Measurements from ENCODE around the gene CTCFL. TPM values are rescaled to one million over a fixed set of nuclear protein-coding genes. Genes with fewer than 3 reads are reported as not detected.

CTCFL gene, protein sequence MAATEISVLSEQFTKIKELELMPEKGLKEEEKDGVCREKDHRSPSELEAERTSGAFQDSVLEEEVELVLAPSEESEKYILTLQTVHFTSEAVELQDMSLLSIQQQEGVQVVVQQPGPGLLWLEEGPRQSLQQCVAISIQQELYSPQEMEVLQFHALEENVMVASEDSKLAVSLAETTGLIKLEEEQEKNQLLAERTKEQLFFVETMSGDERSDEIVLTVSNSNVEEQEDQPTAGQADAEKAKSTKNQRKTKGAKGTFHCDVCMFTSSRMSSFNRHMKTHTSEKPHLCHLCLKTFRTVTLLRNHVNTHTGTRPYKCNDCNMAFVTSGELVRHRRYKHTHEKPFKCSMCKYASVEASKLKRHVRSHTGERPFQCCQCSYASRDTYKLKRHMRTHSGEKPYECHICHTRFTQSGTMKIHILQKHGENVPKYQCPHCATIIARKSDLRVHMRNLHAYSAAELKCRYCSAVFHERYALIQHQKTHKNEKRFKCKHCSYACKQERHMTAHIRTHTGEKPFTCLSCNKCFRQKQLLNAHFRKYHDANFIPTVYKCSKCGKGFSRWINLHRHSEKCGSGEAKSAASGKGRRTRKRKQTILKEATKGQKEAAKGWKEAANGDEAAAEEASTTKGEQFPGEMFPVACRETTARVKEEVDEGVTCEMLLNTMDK
- total RNA-seq (not detected), polyA plus RNA-seq (not detected), total RNA-seq (0 reads per million in 6 experiments)

DNA sequence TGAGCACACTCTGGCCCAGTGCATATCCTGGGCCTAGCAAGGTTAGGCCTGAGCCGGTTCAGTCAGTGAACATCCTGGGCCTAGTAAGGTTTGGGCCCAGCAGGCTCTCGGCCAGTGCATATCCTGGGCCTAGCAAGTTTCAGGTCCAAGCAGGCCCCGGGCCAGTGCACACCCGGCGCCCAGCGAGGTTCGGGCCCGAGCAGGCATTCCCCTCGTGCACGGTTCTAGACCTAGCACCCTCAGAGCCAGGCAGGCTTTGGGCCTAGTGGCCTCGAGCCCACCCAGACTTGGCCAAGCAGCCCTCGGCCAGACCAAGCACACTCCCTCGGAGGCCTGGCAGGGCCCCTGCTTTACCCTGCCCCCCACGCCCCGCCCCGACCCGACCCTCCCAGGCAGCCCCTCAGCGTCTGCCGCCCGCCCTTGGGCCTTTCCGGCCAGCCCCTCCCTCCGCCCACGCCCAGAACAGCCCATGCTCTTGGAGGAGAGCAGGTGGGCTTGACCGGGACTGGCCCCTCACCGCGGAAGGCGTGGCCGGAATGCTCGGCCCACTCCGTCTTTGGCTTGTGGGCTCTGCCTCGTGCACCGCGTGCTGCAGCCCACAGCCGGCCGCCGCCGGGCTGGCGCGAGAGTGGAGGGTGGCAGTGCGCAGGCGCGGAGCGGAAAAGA, at the start of gene CTCFL:
Gene CTCFL, minus strand, starts transcription at position 630 of the 666 bp plus-strand sequence. CDS start 935 bp downstream, outside the sequence.
- Mint-ChIP-seq H3K4me3 (no peak within 1 kb of the TSS), H3K9me3 (no peaks in the 10 kb centered on the region), H3K27ac (no peak within 1 kb of the TSS), H3K36me3 (no peaks in the 10 kb centered on the region), H3K4me1 (peaks cover 0 to 6% (median 5%) of the 10 kb centered on the region in 4 donors), H3K27me3 (no peaks in the 10 kb centered on the region)
- ATAC-seq (no peak), DNase-seq (no peak)
- POLR2A ChIA-PET = no interaction called here

DNA sequence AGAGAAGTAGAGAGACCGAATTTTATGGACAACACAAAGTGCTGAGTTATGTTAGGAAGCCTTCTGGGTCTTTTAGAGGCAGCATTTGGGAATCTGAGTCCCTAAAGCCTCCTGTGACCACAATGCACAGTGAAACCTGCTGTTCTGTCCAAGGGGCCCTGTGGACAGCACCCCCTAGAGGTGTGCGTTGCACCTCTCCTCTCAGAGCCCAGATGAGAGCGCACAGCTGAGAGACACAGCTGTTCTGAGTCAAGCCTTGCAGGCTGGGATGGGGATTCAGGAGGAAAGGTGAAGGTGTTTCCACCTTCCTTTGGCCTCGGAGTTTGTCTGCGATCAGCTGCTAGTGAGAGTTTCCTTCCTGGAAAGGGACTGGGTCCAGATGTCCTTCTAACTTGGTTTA, 49.0 kb upstream of the CTCFL start:
- Mint-ChIP-seq H3K36me3 (no peaks in the 10 kb centered on the region), H3K4me1 (peaks cover 0 to 2% (median 0%) of the 10 kb centered on the region in 4 donors), H3K27me3 (peaks cover 2 to 32% (median 19%) of the 10 kb centered on the region in 5 donors), H3K9me3 (no peaks in the 10 kb centered on the region), H3K27ac (no peak overlapping the region), H3K4me3 (no peak overlapping the region)
- DNase-seq = no peak
- POLR2A ChIA-PET = no interaction called here
- no peak for ATAC-seq

DNA sequence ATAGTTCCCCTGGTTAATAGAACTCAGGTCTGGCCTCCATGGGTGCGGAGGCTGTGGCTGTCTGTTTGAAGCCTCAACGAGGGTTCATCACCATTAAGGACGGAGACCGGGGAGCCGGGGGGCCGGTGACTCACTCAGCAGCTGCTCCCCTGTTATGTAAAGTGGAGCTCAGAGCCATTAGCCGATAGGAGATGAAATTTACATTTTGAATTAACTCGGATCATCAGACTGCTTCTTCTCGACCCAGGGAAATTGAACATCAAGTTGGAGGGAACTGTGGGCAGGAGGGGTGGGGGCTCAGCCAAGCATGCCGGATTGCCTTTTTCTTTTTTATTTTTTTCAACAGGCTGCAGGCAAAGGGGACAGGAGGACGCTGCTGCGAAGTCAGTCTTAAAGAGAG, 48.3 kb upstream of the CTCFL start:
- Mint-ChIP-seq H3K27me3 (peaks cover 2 to 30% (median 24%) of the 10 kb centered on the region in 5 donors), H3K4me3 (no peak overlapping the region), H3K9me3 (no peaks in the 10 kb centered on the region), H3K36me3 (no peaks in the 10 kb centered on the region), H3K4me1 (peaks cover 0 to 2% (median 0%) of the 10 kb centered on the region in 4 donors), H3K27ac (no peak overlapping the region)
- DNase-seq (no peak), ATAC-seq (no peak)
- POLR2A ChIA-PET = no interaction called here

DNA sequence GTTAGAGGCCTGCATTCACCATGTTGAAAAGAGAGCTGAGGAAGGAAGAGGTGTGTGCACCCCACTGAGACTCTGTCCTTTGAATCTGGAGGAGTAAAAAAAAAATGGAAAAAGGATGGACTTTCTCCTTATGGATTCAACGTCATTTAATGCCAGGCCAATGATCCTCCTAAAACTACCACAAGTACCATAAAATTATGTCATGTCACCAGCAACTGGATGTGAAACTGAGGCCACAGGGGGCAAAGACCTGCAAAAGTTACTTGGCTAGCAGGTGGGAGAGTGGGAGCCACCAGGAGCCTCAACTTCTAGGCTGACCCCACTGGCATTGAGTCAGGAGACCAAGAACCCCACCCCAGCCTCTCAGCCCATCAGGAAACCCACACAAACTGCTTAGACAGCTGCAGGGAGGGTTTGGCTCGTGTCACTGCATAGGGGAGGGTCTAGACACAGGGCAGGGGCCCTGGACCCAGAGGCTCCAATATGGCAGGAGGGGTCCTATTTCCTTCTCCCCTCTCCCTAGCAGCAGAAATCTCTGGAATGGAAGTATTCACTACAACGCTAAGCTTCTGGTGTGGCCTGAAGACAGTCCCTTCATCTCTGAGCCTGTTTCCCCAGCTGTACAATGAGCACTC, 47.0 kb upstream of the CTCFL start:
- Mint-ChIP-seq H3K36me3 (no peaks in the 10 kb centered on the region), H3K4me3 (no peak overlapping the region), H3K27ac (no peak overlapping the region), H3K27me3 (peaks cover 2 to 36% (median 25%) of the 10 kb centered on the region in 5 donors), H3K4me1 (peaks cover 0 to 2% (median 0%) of the 10 kb centered on the region in 4 donors), H3K9me3 (no peaks in the 10 kb centered on the region)
- no peak for ATAC-seq
- DNase-seq = no peak
- POLR2A ChIA-PET = no interaction called here

DNA sequence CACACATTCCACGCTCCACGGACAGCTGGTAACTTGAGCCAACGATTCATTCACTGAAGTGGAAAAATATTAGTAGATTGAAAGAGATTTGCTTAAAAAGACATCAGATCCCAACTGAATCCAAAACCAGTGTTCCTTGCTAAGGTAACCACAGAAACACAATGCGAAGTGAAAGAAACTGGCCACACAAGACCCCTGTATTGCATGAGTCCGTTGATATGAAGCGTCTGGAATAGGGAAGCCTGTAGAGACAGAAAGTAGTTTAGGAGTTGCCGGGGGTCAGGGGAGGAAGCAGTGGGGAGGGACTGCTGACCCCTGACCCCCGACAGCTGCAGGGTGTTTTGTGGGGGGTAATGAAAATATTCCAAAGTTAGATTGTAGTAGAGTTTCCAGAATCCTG, 46.0 kb upstream of the CTCFL start:
- no peaks in the 10 kb centered on the region for H3K9me3 Mint-ChIP-seq
- ATAC-seq (no peak), DNase-seq (peak in 1 of 10 donors; percentile 3)
- POLR2A ChIA-PET = no interaction called here
- no peak overlapping the region for H3K4me3 Mint-ChIP-seq
- H3K27me3 Mint-ChIP-seq = peaks cover 2 to 36% (median 25%) of the 10 kb centered on the region in 5 donors
- H3K4me1 Mint-ChIP-seq = peaks cover 0 to 2% (median 0%) of the 10 kb centered on the region in 4 donors
- H3K36me3 Mint-ChIP-seq = no peaks in the 10 kb centered on the region
- no peak overlapping the region for H3K27ac Mint-ChIP-seq

DNA sequence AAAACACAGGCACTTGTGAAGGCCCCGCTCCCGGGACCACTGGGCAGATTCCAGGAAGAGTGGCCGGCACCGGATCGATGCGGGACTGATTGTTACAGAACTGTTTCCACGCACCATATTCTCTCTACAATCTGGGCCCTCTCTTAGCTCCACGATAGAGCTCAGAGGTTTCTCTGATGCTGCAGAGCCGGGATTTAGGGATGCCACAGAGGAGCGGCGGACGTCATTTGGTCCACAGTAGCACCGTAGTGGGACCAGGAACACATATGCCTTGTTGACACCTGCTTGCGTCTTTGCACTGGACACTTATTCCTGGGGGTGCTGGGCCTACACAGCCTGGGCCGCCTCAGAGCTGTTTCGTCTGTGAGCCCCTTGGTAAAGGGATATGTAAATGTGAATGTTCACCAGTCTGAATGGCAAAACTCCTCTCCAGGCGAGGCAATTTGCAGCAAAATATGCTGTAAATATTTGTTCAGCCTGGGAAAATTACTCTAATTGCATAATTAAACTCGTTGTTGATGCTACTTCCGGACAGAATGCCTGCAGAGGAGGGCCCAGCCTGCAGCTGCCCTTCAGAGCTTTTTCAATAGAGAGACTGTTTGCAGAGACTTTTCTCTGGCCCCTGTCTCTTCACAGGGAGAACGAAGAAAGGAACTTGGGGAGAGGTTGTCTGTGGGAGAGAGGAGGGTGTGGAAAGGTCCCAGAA, 45.4 kb upstream of the CTCFL start:
- Mint-ChIP-seq H3K9me3 (no peaks in the 10 kb centered on the region), H3K4me3 (no peak overlapping the region), H3K36me3 (no peaks in the 10 kb centered on the region), H3K4me1 (peaks cover 0 to 2% (median 0%) of the 10 kb centered on the region in 4 donors), H3K27ac (no peak overlapping the region), H3K27me3 (peaks cover 2 to 36% (median 25%) of the 10 kb centered on the region in 5 donors)
- POLR2A ChIA-PET = no interaction called here
- DNase-seq = peak in 1 of 10 donors; percentile 4
- no peak for ATAC-seq

DNA sequence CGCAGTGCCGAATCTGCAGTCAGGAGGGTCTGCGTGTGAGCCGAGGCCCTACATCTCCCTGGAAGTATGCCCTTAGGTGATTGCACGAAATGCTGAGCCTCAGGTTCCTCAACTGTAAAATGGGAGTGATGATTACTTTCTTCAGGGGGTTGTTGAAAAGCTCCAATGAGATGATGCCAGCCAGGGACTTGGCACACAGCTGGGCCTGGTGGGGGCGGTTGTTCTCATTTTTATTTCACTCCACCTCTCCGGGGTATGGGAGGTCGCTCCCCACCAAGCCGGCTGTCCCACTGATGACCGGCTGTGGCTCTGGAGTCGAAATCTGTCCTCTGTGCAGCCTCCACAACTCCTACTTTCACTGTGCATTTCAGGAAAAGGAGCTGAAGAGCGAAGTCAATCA, 44.0 kb upstream of the CTCFL start:
- Mint-ChIP-seq H3K27ac (peak overlapping the region in 1 of 10 donors; percentile 34), H3K36me3 (no peaks in the 10 kb centered on the region), H3K4me1 (peaks cover 0 to 2% (median 0%) of the 10 kb centered on the region in 4 donors), H3K27me3 (peaks cover 2 to 36% (median 22%) of the 10 kb centered on the region in 5 donors), H3K9me3 (no peaks in the 10 kb centered on the region), H3K4me3 (no peak overlapping the region)
- POLR2A ChIA-PET = no interaction called here
- ATAC-seq (no peak), DNase-seq (no peak)

DNA sequence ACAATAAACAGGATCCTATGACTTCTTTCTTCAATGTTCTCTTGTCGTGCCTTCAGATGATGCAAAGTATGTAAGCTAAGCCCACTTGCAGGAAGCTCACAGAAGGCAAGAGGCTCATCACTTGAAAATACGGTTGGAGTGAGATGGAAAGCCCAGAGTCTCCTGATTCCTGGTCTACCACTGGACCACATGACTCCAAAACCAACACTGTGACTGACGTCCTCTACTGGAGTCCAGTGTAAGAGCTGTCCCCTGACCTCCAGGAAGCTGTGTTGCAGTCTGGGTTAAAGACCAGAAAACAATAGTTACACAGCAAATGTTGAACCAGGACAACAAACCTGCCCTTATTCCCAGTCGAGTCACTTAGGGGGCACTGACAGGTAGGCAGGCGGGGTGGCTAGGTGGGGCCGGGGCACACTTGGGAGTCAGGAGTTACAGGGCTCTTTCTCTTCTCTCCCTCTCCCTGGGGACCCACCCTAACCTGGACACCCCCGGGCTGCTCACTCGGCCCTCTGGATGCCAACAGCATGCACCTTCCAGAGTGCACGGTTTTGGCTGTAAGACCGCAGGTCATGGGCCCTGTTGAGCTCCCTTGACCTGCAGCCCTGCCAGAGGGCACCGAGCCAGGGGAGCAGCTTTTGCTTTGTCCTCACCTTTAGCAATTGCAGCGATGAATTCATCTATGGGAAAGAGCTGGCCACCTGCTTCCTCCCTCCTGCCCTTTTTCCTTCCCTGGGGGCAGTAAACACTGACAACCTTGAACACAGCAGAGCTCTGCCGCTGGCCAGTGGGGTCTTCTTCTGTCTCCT, 43.4 kb upstream of the CTCFL start:
- DNase-seq (no peak), ATAC-seq (no peak)
- H3K9me3 Mint-ChIP-seq = no peaks in the 10 kb centered on the region
- H3K27ac Mint-ChIP-seq = peak overlapping the region in 1 of 10 donors; percentile 34
- POLR2A ChIA-PET = no interaction called here
- H3K4me1 Mint-ChIP-seq = peaks cover 0 to 2% (median 0%) of the 10 kb centered on the region in 4 donors
- peaks cover 2 to 36% (median 22%) of the 10 kb centered on the region in 5 donors for H3K27me3 Mint-ChIP-seq
- no peak overlapping the region for H3K4me3 Mint-ChIP-seq
- no peaks in the 10 kb centered on the region for H3K36me3 Mint-ChIP-seq

DNA sequence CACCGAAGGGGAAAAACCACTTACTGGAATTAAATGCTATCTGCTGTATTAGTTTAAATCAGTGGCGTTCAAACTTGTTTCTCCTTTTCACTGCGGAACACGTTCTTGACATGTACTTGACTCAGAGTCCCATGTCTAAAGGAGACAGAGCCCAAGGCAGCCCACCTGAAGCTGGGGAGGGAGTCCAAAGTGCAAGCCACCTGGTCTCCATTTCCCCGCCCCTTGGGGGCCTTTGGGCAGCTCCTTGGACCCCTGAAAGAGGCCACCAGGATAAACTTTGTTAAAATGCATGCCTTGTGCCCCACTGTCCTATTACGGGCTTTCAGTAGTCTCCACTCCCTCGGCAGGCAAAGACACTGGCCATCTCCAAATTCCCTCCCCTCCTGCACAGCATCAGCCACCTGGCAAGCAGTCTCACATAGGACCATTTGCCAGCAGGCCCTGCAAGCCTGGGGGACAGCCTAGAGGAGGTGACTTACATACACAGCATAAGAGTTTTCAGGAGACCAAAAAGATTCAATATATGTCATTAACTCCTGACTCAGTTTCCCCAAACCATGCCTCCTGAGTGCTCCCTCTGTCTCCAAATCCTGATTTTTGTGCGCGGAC, 42.6 kb upstream of the CTCFL start:
- Mint-ChIP-seq H3K36me3 (no peaks in the 10 kb centered on the region), H3K9me3 (no peaks in the 10 kb centered on the region), H3K27ac (no peak overlapping the region), H3K27me3 (peaks cover 0 to 30% (median 20%) of the 10 kb centered on the region in 5 donors), H3K4me1 (no peaks in the 10 kb centered on the region), H3K4me3 (no peak overlapping the region)
- POLR2A ChIA-PET = no interaction called here
- no peak for ATAC-seq
- no peak for DNase-seq

DNA sequence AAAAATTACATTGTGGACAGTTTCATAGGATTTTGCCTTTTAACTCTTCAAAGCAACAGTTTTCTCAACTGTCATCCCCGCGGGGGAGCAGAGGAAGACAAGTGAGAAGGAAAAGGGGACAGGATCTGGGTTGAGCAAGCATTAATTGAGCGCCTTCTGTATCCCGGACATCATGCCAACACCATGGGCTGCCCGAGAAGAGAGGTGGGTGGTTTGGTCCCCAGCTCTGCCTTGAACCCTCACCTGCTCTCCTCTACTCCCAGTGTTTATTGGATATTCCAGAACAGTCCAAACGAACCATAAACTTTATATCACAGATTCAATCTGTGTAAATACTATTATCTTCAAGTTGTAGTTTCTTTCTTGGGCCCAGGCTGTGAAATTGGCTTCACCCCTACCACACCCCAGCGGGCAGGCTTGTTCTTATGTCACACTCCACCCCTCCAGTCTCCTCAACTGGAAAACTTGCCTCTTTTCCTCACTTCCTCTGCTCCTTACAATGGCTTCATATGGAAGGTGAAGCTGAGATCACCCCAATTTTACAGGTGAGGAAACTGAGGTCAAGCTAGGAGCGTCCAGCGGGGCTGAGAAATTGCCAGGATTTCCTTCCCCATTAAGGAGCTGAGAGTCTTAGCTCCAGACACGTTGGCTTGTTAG, 42.0 kb upstream of the CTCFL start:
- Mint-ChIP-seq H3K27me3 (peaks cover 0 to 27% (median 19%) of the 10 kb centered on the region in 5 donors), H3K9me3 (no peaks in the 10 kb centered on the region), H3K27ac (no peak overlapping the region), H3K4me1 (no peaks in the 10 kb centered on the region), H3K36me3 (no peaks in the 10 kb centered on the region), H3K4me3 (no peak overlapping the region)
- ATAC-seq = no peak
- DNase-seq = peak in 1 of 10 donors; percentile 14
- POLR2A ChIA-PET = no interaction called here

DNA sequence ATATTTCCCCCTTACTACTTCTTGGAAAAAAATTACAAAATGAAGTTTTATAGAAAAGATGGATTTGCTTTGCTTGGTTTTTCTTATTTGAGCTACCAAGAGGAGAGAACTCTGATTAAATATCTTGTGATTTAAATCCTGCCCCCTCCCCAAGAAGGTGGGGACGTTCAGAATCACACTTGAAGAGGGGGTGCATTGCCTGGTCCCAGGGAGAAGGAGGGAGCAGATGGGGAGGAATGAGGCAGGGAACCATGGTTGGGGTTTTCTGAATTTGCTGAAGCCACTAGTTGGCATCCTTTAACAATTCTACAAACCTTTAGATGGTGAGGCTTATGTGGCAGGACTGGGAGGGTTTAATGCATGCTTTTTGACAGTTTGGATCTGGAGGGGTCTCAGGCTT, 41.5 kb upstream of the CTCFL start:
- Mint-ChIP-seq H3K27me3 (peaks cover 0 to 27% (median 18%) of the 10 kb centered on the region in 5 donors), H3K27ac (no peak overlapping the region), H3K4me3 (no peak overlapping the region), H3K36me3 (no peaks in the 10 kb centered on the region), H3K9me3 (no peaks in the 10 kb centered on the region), H3K4me1 (no peaks in the 10 kb centered on the region)
- POLR2A ChIA-PET = no interaction called here
- no peak for DNase-seq
- ATAC-seq = no peak

All from naive thymus-derived CD8-positive, alpha-beta T cell (primary cell).